Mesenchymal stem cell (in vitro differentiated cells and primary cell): Measurements from ENCODE around the gene TSC22D2.

Experiments used
- DNase-seq: peaks from one replicate; pipeline ENCODE4 v3.0.0-alpha.2; 2013
- H2AFZ ChIP-seq: one replicate; pipeline ENCODE4 v1.6.1; 2013; ENCODE audit warnings: low read depth, mild to moderate bottlenecking, control low read depth, inconsistent platforms, low read length, moderate library complexity
- H2AK5ac ChIP-seq: 2 replicates; pipeline ENCODE4 v1.6.1; 2013; ENCODE audit warnings: low read length, moderate library complexity, mild to moderate bottlenecking, inconsistent platforms; ENCODE audit not compliant: severe bottlenecking
- H2BK120ac ChIP-seq: one replicate; pipeline ENCODE4 v1.6.1; 2013; ENCODE audit warnings: low read depth, mild to moderate bottlenecking, inconsistent platforms, low read length, moderate library complexity
- H2BK12ac ChIP-seq, 2 experiments: one replicate each; pipeline ENCODE4 v1.6.1; 2013; ENCODE audit warnings: inconsistent platforms in 2 of 2, low read length in 2 of 2, mild to moderate bottlenecking in 2 of 2, moderate library complexity in 2 of 2, control low read depth in 1 of 2
- H2BK15ac ChIP-seq: one replicate; pipeline ENCODE4 v1.6.1; 2013; ENCODE audit warnings: mild to moderate bottlenecking, low read depth, inconsistent platforms; ENCODE audit not compliant: poor library complexity, severe bottlenecking
- H2BK5ac ChIP-seq: 2 replicates; pipeline ENCODE4 v1.6.1; 2013; ENCODE audit warnings: low read depth, mild to moderate bottlenecking, low read length, control low read depth, inconsistent platforms; ENCODE audit not compliant: poor library complexity, severe bottlenecking
- H3K14ac ChIP-seq, 2 experiments: one replicate each; pipeline ENCODE4 v1.6.1; 2013; ENCODE audit warnings: inconsistent platforms in 2 of 2, low read length in 2 of 2, control low read depth in 1 of 2, mild to moderate bottlenecking in 1 of 2, moderate library complexity in 1 of 2
- H3K18ac ChIP-seq, 2 experiments: one replicate each; pipeline ENCODE4 v1.6.1; 2013; ENCODE audit warnings: inconsistent platforms in 2 of 2, low read length in 2 of 2, control low read depth in 1 of 2, low read depth in 1 of 2, mild to moderate bottlenecking in 1 of 2
- H3K23ac ChIP-seq, 2 experiments: one replicate each; pipeline ENCODE4 v1.6.1; 2013; ENCODE audit warnings: inconsistent platforms in 2 of 2, low read length in 2 of 2, mild to moderate bottlenecking in 2 of 2, moderate library complexity in 2 of 2, control low read depth in 1 of 2
- H3K27ac ChIP-seq: 2 replicates; pipeline ENCODE4 v1.5.1; 2013; ENCODE audit warnings: mild to moderate bottlenecking, moderate library complexity, low read length, control low read depth, inconsistent platforms; ENCODE audit not compliant: poor library complexity, severe bottlenecking
- H3K27me3 ChIP-seq, 2 experiments: 2 replicates each; pipeline versions ENCODE4 v1.6.1 to v1.7.0; 2013; ENCODE audit warnings: low read length in 2 of 2, mild to moderate bottlenecking in 2 of 2, moderate library complexity in 2 of 2, control low read depth in 1 of 2, inconsistent platforms in 1 of 2; ENCODE audit not compliant: control insufficient read depth in 1 of 2, insufficient read depth in 1 of 2
- H3K36me3 ChIP-seq, 2 experiments: 2 replicates each; pipeline versions ENCODE4 v1.6.1 to v1.7.0; 2013; ENCODE audit warnings: low read length in 2 of 2, control low read depth in 1 of 2, inconsistent platforms in 1 of 2, low read depth in 1 of 2, mild to moderate bottlenecking in 1 of 2; ENCODE audit not compliant: insufficient read depth in 2 of 2, control insufficient read depth in 1 of 2
- H3K4ac ChIP-seq, 2 experiments: one replicate each; pipeline ENCODE4 v1.6.1; 2013; ENCODE audit warnings: inconsistent platforms in 2 of 2, low read length in 2 of 2, mild to moderate bottlenecking in 2 of 2, moderate library complexity in 2 of 2, control low read depth in 1 of 2, low read depth in 1 of 2
- H3K4me1 ChIP-seq: 2 replicates; pipeline ENCODE4 v1.6.1; 2013; ENCODE audit warnings: low read depth, low read length, control low read depth; ENCODE audit not compliant: control insufficient read depth, insufficient read depth
- H3K4me2 ChIP-seq: 2 replicates; pipeline ENCODE4 v1.6.1; 2013; ENCODE audit warnings: low read length, mild to moderate bottlenecking, inconsistent platforms; ENCODE audit not compliant: poor library complexity, severe bottlenecking
- H3K4me3 ChIP-seq, 2 experiments: 2 replicates each; pipeline versions ENCODE4 v1.5.1 to v1.7.0; 2013; ENCODE audit warnings: low read length in 2 of 2, mild to moderate bottlenecking in 2 of 2, control low read depth in 1 of 2, low read depth in 1 of 2; ENCODE audit not compliant: insufficient read depth in 1 of 2
- H3K79me1 ChIP-seq: replicated peaks from 2 replicates; pipeline ENCODE4 v1.6.1; 2013; ENCODE audit warnings: mild to moderate bottlenecking, control low read depth, low read length, inconsistent platforms; ENCODE audit not compliant: poor library complexity, severe bottlenecking
- H3K9ac ChIP-seq: 2 replicates; pipeline ENCODE4 v1.7.0; 2013; ENCODE audit warnings: mild to moderate bottlenecking, low read length, moderate library complexity
- H3K9me3 ChIP-seq: 2 replicates; pipeline ENCODE4 v1.7.0; 2013; ENCODE audit warnings: mild to moderate bottlenecking, low read length; ENCODE audit not compliant: control insufficient read depth
- H4K8ac ChIP-seq: one replicate; pipeline ENCODE4 v1.6.1; 2013; ENCODE audit warnings: inconsistent platforms, mild to moderate bottlenecking, low read length, moderate library complexity
- H4K91ac ChIP-seq: one replicate; pipeline ENCODE4 v1.6.1; 2013; ENCODE audit warnings: mild to moderate bottlenecking, low read length, inconsistent platforms
- WGBS: methylation state at CpG from one replicate; pipeline ENCODE4 v1.1.7; 2013; ENCODE audit warnings: mixed read lengths; 5-methylcytosine and 5-hydroxymethylcytosine counted together

The TSC22D2 gene

DNA sequence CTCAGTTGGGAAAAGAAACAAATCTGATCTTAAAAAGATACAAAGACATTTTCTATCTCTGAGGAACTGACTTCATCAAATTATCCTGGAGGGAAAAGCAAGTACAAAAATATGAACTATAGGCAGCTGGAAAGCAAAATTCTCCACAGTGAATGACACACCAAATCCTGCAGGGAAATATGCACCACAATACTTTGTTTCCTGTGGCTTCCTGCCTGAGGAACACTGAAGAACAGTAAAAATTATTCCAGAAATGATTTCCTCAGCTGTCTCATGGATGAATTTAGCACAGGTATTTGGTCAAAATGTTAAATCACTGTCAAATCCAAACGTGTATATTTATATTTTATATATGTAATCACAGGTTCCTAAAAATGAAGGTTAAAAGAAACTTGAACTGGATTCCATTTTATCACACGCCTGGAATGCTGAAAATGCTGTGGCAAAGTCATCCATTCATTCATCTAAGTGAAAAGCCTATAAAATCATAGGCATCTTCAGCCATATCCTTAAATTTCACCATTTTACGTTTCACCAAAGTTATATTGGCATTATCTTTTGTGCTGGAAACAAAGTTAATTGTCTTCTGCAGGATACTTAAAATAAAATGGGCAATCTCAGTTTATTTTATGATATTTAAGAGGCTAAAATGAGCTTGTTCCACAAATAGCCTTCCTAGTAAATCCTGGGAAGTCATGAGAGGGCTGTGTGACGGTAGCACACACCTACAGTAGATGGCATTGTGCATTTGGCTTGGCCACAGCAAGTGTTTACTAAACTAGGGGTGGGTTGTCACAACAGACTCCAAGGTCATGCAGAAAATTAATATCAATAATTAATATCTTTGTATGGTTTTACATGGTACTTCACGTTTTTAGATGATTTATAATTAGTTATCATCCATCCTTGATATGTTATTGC is 19.3 kb upstream of the TSC22D2 start:
- Histone ChIP-seq H3K27ac (peak overlapping the region; percentile 84), H2BK15ac (peak overlapping the region; percentile 84), H4K91ac (no peak overlapping the region), H3K4me1 (peaks cover 5% of the 10 kb centered on the region), H3K36me3 (no peaks in the 10 kb centered on the region), H3K23ac (no peak overlapping the region), H3K9me3 (no peaks in the 10 kb centered on the region), H4K8ac (no peak overlapping the region), H3K18ac (no peak overlapping the region), H3K14ac (no peak overlapping the region), H3K4me3 (no peak overlapping the region), H3K27me3 (no peaks in the 10 kb centered on the region), H2BK12ac (no peak overlapping the region), H3K4me2 (no peak overlapping the region), H2AK5ac (no peak overlapping the region), H3K79me1 (no peaks in the 10 kb centered on the region), H2BK120ac (no peak overlapping the region), H2AFZ (no peak overlapping the region), H3K9ac (no peak overlapping the region), H3K4ac (no peak overlapping the region), H2BK5ac (peak overlapping the region; percentile 14)
- 94% methylated on average over 3 of the region's 5 CpGs for WGBS
- no peak for DNase-seq

DNA sequence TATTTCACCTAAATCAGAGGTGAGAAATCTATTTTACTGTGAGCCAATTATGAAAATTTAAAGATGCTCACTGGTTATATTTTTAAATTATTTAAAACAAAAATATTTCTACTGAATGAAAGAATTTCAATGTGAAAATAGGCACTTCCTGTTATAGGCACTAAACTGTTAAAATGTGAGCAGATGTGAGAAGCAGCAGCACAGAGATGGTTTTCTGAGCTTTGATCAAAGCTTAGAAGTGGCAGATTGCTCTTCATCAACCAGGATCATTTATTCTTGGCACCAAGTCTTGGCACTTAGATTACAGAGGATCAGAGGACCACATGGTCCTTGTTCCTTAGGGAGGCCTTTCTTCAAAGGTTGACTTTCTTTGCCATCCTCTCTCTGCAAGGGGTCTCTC is 18.0 kb upstream of the TSC22D2 start:
- Histone ChIP-seq H2BK120ac (no peak overlapping the region), H3K4me3 (no peak overlapping the region), H3K14ac (no peak overlapping the region), H3K18ac (no peak overlapping the region), H3K27me3 (no peaks in the 10 kb centered on the region), H3K23ac (no peak overlapping the region), H3K4me2 (no peak overlapping the region), H2BK15ac (no peak overlapping the region), H2AK5ac (no peak overlapping the region), H3K36me3 (no peaks in the 10 kb centered on the region), H2BK5ac (no peak overlapping the region), H2AFZ (no peak overlapping the region), H3K79me1 (no peaks in the 10 kb centered on the region), H4K91ac (no peak overlapping the region), H3K9me3 (no peaks in the 10 kb centered on the region), H3K4me1 (peaks cover 4% of the 10 kb centered on the region), H4K8ac (no peak overlapping the region), H3K9ac (no peak overlapping the region), H3K27ac (peak overlapping the region; percentile 51), H3K4ac (no peak overlapping the region), H2BK12ac (no peak overlapping the region)
- DNase-seq, result no peak

DNA sequence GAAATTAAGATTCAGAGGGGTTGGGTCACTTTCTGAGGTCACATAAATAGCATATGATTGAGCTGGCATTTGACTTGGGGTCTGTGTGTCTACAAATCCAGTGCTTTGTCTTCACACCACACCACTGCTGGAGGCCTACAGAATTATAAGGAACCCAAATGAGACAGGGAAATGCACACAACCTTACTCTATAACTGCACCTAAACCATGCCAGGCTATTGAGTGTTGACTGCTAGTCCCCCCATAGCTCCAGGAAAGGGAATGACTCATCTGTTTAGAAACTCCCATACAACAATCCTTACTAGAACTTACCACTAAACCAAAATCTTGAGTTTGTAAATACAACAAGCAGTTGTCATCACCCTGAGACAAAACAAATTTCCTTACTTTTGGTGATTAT is 16.9 kb upstream of the TSC22D2 start:
- no peak overlapping the region for H3K4me2 ChIP-seq
- peak overlapping the region; percentile 25 for H3K27ac ChIP-seq
- H3K14ac ChIP-seq, result no peak overlapping the region
- H2AK5ac ChIP-seq, result peak overlapping the region; percentile 13
- no peak overlapping the region for H3K9ac ChIP-seq
- no peak overlapping the region for H3K18ac ChIP-seq
- H2AFZ ChIP-seq, result no peak overlapping the region
- peak overlapping the region in 1 of 2 experiments; percentile 51 for H3K4ac ChIP-seq
- H4K8ac ChIP-seq, result no peak overlapping the region
- H2BK5ac ChIP-seq, result no peak overlapping the region
- no peaks in the 10 kb centered on the region for H3K79me1 ChIP-seq
- no peak overlapping the region for H3K4me3 ChIP-seq
- H3K27me3 ChIP-seq, result no peaks in the 10 kb centered on the region
- no peak overlapping the region for H3K23ac ChIP-seq
- H3K4me1 ChIP-seq, result peaks cover 4% of the 10 kb centered on the region
- H4K91ac ChIP-seq, result no peak overlapping the region
- H2BK12ac ChIP-seq, result peak overlapping the region in 1 of 2 experiments; percentile 72
- DNase-seq, result peak; percentile 81
- no peaks in the 10 kb centered on the region for H3K36me3 ChIP-seq
- no peak overlapping the region for H2BK15ac ChIP-seq
- no peak overlapping the region for H2BK120ac ChIP-seq
- no peaks in the 10 kb centered on the region for H3K9me3 ChIP-seq

DNA sequence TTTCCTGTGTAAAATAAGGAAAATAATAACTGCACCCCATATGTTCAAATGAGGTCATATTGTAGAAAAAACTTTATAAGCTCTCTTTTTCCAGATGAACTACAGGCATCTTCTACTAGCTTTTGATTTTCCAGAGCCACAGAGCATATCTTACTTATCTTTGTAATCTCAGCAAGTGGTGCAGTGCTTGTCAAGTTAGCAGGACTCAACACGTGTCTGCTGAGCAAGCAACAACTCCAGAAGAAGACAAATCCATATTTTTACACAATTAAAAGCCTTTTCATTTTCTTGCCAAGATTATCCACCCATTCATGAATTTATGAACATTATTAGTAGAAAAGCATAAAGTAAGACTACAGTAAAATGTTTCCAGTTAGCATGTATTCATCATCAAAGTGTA is 14.4 kb upstream of the TSC22D2 start:
- H2BK5ac ChIP-seq, result no peak overlapping the region

More for the DNA sequence above, 14.4 kb upstream of the TSC22D2 start:
- no peak overlapping the region for H2BK15ac ChIP-seq
- H3K18ac ChIP-seq, result no peak overlapping the region
- no peak overlapping the region for H4K91ac ChIP-seq
- H2AK5ac ChIP-seq, result no peak overlapping the region
- H3K9ac ChIP-seq, result no peak overlapping the region
- H3K4ac ChIP-seq, result no peak overlapping the region
- H3K36me3 ChIP-seq, result no peaks in the 10 kb centered on the region
- H3K79me1 ChIP-seq, result no peaks in the 10 kb centered on the region
- no peaks in the 10 kb centered on the region for H3K27me3 ChIP-seq
- no peak overlapping the region for H2BK12ac ChIP-seq
- no peak overlapping the region for H3K27ac ChIP-seq
- no peak overlapping the region for H3K14ac ChIP-seq
- no peak overlapping the region for H4K8ac ChIP-seq
- H3K4me1 ChIP-seq, result peaks cover 4% of the 10 kb centered on the region
- H3K4me2 ChIP-seq, result no peak overlapping the region
- H3K4me3 ChIP-seq, result no peak overlapping the region
- no peak for DNase-seq
- no peak overlapping the region for H2AFZ ChIP-seq
- H2BK120ac ChIP-seq, result no peak overlapping the region
- 18% methylated on average over 1 of the region's 1 CpG for WGBS
- no peak overlapping the region for H3K23ac ChIP-seq
- no peaks in the 10 kb centered on the region for H3K9me3 ChIP-seq
